T-helper 17 cell (primary cell): ENCODE results near the gene WDR31. TPM values are rescaled to one million over a fixed set of nuclear protein-coding genes. Genes with fewer than 3 reads are reported as not detected.

Experiments used
- total RNA-seq, 4 donors: library from RNA in 2 of 4; stranded (reverse) in 2 of 4; gene quantifications; one replicate each; pipeline ENCODE4 v1.2.3 and lab custom pipeline; 2022 to 2026

The WDR31 gene
- total RNA-seq, 2 donors from 2014 or later: 0.82 to 0.86 TPM

Other genes starting within 250 kb of the WDR31 start
- 10 to 100 TPM in 1 of 2 donors, 1 to 10 TPM in 1; 6.6 to 12.8 TPM for gene SLC31A2, start 189.3 kb downstream of the WDR31 start, total RNA-seq
- gene FKBP15, start 119.0 kb downstream of the WDR31 start, total RNA-seq: 10 to 100 TPM; 19.3 to 24.0 TPM
- 1 to 10 TPM; 2.3 to 4.0 TPM for gene SLC31A1, start 118.7 kb downstream of the WDR31 start, total RNA-seq
- gene CDC26, start 64.7 kb downstream of the WDR31 start, total RNA-seq: 10 to 100 TPM; 20.2 to 22.8 TPM
- 10 to 100 TPM; 17.0 to 17.8 TPM for gene PRPF4, start 64.6 kb downstream of the WDR31 start, total RNA-seq
- not detected for gene RNF183, start 36.9 kb downstream of the WDR31 start, total RNA-seq
- under 1 TPM in 1 of 2 donors, not detected in 1; 0.32 TPM for gene BSPRY, start 9.3 kb upstream of the WDR31 start, total RNA-seq
- gene HDHD3, start 36.7 kb upstream of the WDR31 start, total RNA-seq: 10 to 100 TPM; 13.9 to 14.6 TPM
- 10 to 100 TPM; 19.3 to 21.8 TPM for gene ALAD, start 61.0 kb upstream of the WDR31 start, total RNA-seq
- gene POLE3, start 70.4 kb upstream of the WDR31 start, total RNA-seq: 10 to 100 TPM; 46.6 to 63.7 TPM
- gene C9orf43, start 70.5 kb upstream of the WDR31 start, total RNA-seq: under 1 TPM; 0.47 to 0.65 TPM
- gene RGS3, start 123.5 kb upstream of the WDR31 start, total RNA-seq: 10 to 100 TPM; 17.4 to 22.0 TPM